WTC11 (cell line): Measurements from ENCODE around the gene PKP3.

Source experiments
- CREB1 ChIP-seq: sonication (generic); formaldehyde crosslinking; IDR thresholded peaks from 2 replicates; pipeline ENCODE4 v1.8.0; 2023; ENCODE audit warnings: mild to moderate bottlenecking, missing genetic modification reagents
- CREM ChIP-seq: sonication (generic); formaldehyde crosslinking; IDR thresholded peaks from 2 replicates; pipeline ENCODE4 v1.8.1; 2022; ENCODE audit warnings: mild to moderate bottlenecking, missing genetic modification reagents, moderate library complexity
- ETV6 ChIP-seq: sonication (generic); formaldehyde crosslinking; IDR thresholded peaks from 2 replicates; pipeline ENCODE4 v1.8.1; 2022; ENCODE audit warnings: mild to moderate bottlenecking, missing genetic modification reagents
- FOXJ3 ChIP-seq: sonication (generic); formaldehyde crosslinking; IDR thresholded peaks from 2 replicates; pipeline ENCODE4 v1.9.0; 2021; ENCODE audit warnings: missing genetic modification reagents, mild to moderate bottlenecking, borderline replicate concordance
- GRHL2 ChIP-seq: fragments of 250-450 bp; sonication (Bioruptor Pico); IDR thresholded peaks from 2 replicates; pipeline ENCODE4 v1.8.0; 2022; ENCODE audit warnings: mild to moderate bottlenecking, moderate library complexity; ENCODE audit not compliant: insufficient replicate concordance, severe bottlenecking
- IRF2 ChIP-seq: sonication (generic); formaldehyde crosslinking; IDR thresholded peaks from 2 replicates; pipeline ENCODE4 v1.8.0; 2022; ENCODE audit warnings: low read depth, missing genetic modification reagents, borderline replicate concordance
- NR3C1 ChIP-seq: sonication (generic); formaldehyde crosslinking; conservative IDR thresholded peaks from 2 replicates; pipeline ENCODE4 v1.8.1; 2023; ENCODE audit warnings: low read depth, mild to moderate bottlenecking, missing genetic modification reagents
- SP1 ChIP-seq: sonication (generic); formaldehyde crosslinking; conservative IDR thresholded peaks from 2 replicates; pipeline ENCODE4 v1.8.1; 2022; ENCODE audit warnings: missing genetic modification reagents
- TCF7 ChIP-seq: sonication (generic); formaldehyde crosslinking; IDR thresholded peaks from 2 replicates; pipeline ENCODE4 v1.8.0; 2022; ENCODE audit warnings: mild to moderate bottlenecking, low read depth, missing genetic modification reagents, moderate library complexity
- TF ChIP-seq, protein P1 (sequence below): fragments of 200-600 bp; IDR thresholded peaks from 2 replicates; pipeline ENCODE4 v1.8.0; 2022; ENCODE audit warnings: antibody characterized with exemption
- TF ChIP-seq, protein P2 (sequence below): sonication (generic); formaldehyde crosslinking; IDR thresholded peaks from 2 replicates; pipeline ENCODE4 v1.8.1; 2023; ENCODE audit warnings: mild to moderate bottlenecking, missing genetic modification reagents, moderate library complexity
- TF ChIP-seq, protein P3 (sequence below): fragments of 250-450 bp; sonication (Bioruptor Pico); IDR thresholded peaks from 2 replicates; pipeline ENCODE4 v1.9.0; 2021; ENCODE audit warnings: mild to moderate bottlenecking
- TF ChIP-seq, protein P4 (sequence below): sonication (generic); formaldehyde crosslinking; IDR thresholded peaks from 2 replicates; pipeline ENCODE4 v1.8.1; 2022; ENCODE audit warnings: mild to moderate bottlenecking, moderate library complexity, missing genetic modification reagents

DNA sequence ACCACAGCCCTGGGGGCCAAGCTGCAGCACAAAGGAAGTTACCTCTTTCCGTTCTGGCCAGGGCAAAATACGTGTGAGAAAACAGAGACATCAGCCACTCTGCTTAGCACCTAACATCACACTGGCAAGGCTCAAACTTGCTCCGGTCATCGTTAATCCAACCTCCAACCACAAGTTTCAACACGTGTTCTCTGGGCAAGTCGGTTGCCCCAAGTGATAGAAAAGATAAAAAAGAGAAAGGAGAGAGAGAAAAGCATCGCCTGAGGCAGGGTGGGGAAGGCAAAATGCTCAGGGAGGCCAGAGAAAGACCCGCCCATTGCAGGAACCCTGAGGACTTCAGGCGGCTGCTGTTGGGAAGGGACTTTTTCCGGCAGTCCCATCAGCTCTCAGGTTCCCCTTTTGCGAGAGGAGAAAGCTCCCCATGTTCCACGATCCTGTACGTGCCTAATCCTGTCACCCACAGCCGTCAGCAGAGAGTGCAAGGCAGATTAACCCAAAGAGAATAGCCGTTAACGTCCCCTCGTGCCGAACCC, 43.2 kb upstream of the PKP3 start:
- TF ChIP-seq TCF7 (no peak), FOXJ3 (CRISPR knock-in tag) (no peak), ETV6 (CRISPR knock-in tag) (no peak), GRHL2 (CRISPR knock-in tag) (no peak), CREM (CRISPR knock-in tag) (no peak), SP1 (CRISPR knock-in tag) (no peak), CREB1 (CRISPR knock-in tag) (no peak), IRF2 (CRISPR knock-in tag) (no peak), NR3C1 (CRISPR knock-in tag) (no peak)
- TF ChIP-seq, protein P1, sequence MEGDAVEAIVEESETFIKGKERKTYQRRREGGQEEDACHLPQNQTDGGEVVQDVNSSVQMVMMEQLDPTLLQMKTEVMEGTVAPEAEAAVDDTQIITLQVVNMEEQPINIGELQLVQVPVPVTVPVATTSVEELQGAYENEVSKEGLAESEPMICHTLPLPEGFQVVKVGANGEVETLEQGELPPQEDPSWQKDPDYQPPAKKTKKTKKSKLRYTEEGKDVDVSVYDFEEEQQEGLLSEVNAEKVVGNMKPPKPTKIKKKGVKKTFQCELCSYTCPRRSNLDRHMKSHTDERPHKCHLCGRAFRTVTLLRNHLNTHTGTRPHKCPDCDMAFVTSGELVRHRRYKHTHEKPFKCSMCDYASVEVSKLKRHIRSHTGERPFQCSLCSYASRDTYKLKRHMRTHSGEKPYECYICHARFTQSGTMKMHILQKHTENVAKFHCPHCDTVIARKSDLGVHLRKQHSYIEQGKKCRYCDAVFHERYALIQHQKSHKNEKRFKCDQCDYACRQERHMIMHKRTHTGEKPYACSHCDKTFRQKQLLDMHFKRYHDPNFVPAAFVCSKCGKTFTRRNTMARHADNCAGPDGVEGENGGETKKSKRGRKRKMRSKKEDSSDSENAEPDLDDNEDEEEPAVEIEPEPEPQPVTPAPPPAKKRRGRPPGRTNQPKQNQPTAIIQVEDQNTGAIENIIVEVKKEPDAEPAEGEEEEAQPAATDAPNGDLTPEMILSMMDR, result no peak
- TF ChIP-seq, protein P2, sequence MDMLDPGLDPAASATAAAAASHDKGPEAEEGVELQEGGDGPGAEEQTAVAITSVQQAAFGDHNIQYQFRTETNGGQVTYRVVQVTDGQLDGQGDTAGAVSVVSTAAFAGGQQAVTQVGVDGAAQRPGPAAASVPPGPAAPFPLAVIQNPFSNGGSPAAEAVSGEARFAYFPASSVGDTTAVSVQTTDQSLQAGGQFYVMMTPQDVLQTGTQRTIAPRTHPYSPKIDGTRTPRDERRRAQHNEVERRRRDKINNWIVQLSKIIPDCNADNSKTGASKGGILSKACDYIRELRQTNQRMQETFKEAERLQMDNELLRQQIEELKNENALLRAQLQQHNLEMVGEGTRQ, result no peak
- TF ChIP-seq, protein P3, sequence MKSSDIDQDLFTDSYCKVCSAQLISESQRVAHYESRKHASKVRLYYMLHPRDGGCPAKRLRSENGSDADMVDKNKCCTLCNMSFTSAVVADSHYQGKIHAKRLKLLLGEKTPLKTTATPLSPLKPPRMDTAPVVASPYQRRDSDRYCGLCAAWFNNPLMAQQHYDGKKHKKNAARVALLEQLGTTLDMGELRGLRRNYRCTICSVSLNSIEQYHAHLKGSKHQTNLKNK (CRISPR knock-in tag), result no peak
- TF ChIP-seq, protein P4, sequence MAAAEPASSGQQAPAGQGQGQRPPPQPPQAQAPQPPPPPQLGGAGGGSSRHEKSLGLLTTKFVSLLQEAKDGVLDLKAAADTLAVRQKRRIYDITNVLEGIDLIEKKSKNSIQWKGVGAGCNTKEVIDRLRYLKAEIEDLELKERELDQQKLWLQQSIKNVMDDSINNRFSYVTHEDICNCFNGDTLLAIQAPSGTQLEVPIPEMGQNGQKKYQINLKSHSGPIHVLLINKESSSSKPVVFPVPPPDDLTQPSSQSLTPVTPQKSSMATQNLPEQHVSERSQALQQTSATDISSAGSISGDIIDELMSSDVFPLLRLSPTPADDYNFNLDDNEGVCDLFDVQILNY (CRISPR knock-in tag), result no peak
